NOMO-1 (cell line): ENCODE data around the gene DDIT3.

Source experiments
- DNase-seq, 2 experiments: peaks; one replicate each; lab custom pipeline; 2025; ENCODE audit not compliant: unreplicated experiment in 2 of 2; lab: John Stamatoyannopoulos, UW

The DDIT3 gene

DNA sequence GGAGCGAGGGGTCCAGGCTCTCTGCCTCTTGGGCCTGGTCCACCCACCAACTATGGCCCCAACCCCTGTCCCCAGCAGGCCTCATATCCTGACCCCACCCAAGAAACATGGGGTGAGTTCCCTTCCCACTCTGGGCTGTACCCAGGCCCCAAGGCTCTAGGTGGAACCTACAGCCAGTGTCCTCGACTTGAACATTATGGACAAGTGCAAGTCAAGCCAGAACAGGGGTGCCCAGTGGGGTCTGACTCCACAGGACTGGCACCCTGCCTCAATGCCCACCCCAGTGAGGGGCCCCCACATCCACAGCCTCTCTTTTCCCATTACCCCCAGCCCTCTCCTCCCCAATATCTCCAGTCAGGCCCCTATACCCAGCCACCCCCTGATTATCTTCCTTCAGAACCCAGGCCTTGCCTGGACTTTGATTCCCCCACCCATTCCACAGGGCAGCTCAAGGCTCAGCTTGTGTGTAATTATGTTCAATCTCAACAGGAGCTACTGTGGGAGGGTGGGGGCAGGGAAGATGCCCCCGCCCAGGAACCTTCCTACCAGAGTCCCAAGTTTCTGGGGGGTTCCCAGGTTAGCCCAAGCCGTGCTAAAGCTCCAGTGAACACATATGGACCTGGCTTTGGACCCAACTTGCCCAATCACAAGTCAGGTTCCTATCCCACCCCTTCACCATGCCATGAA, 49.2 kb downstream of the DDIT3 start:
- DNase-seq: no peak

- DNase-seq: no peak
These were observed 49.9 kb downstream of the DDIT3 start for GRCh38 chr12:57470286-57470969.

DNA sequence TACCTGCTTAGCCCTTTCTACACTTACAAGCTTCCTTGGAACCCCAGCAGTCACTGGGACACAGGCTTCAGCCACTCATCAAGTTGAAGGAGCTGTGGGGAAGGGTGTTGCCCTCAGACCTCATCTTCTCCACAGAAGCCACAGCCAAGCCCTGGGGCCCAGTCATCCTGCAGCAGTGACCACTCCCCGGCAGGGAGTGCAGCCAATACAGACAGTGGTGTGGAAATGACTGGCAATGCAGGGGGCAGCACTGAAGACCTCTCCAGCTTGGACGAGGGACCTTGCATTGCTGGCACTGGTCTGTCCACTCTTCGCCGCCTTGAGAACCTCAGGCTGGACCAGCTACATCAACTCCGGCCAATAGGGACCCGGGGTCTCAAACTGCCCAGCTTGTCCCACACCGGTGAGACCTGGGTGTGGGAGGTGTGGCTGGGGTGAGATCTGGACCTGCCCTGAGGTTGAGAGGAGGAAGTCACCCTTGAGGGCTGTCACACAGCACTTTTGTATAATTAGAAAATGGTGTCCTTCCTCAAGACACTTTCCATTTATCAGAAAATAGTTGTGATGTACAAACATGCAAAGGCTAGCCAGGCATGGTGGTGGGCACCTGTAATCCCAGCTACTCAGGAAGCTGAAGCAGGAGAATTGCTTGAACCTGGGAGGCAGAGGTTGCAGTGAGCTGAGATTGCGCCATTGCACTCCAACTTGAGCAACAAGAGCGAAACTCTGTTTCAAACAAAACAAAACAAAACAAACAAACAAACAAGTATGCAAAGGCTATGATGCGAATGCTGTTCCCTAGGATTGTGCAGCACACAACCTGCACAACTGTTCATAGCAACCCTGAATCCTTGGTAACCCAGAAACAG, 50.8 kb downstream of the DDIT3 start:
- no peak for DNase-seq

GRCh38 chr12:57467915-57468314, 52.4 kb downstream of the DDIT3 start:
- no peak for DNase-seq

DNA sequence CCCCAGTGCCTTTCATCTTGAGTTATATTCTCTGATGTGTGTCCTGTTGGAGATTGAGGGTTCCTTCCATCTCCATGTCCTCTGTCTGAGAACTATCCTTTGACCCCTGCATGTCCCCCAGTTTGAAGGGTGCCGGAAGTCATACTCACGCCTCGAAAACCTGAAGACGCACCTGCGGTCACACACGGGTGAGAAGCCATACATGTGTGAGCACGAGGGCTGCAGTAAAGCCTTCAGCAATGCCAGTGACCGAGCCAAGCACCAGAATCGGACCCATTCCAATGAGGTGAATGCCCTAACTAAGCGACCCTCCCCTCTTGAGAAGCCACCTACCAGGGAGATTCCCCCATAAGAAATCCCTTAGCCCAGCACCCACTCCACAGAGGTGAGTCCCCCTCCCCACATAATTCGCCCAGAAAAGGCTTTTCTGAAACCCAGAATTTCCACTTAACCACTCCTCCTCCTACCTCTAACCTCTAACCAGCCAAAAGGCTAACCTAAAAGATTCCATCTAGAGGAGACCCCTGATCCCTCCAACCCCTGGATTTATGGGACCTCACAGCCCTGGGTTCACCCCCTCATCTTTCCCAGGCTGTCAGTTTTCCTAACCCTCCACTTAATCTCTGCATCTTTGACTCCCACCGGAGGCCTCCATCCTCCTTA, 53.0 kb downstream of the DDIT3 start:
- no peak for DNase-seq
